Measurements from ENCODE around the gene PARD3B. TPM values are rescaled to one million over a fixed set of nuclear protein-coding genes. Genes with fewer than 3 reads are reported as not detected.

The PARD3B gene
- total RNA-seq, 2 donors from 2014 or later, result 14.7 to 25.0 TPM

DNA sequence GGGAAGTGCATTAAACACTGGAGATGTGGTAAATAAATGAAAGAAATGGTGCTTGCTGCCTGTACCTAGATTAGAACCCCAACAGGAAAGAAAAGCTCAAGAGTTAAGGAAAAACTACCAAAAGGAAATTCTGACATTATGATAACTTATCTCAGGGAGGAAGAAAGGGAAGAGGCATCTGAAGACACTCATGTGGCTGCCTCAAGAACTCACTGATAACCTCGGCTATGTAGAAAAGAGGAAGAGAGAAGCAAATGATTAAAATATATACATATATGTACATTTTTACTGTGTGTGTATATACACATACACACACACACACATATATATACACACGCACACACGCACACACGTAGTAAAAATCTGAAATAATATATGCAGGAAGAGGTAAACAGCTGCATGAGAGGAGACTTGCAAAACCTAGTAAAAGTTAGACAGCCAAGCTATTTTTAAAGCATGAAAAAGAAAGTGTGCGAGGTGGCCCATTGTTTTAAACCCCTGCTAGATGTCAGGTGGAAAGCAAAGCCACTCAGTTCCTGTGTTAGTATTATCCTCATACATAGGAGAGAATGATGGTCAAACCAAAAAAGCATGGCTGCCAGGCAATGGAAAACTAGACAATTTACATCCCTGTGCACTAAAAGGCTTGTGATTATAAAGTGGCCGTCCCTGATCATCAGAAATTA is 654.0 kb downstream of the PARD3B start:
- intact Hi-C loops (cut with DNase I), result no loop called here
- no peak overlapping the region for H3K4me3 ChIP-seq
- H3K27me3 ChIP-seq (replicated peaks; ENCODE audit: insufficient read depth), result no peaks in the 10 kb centered on the region
- DNase-seq (ENCODE audit: low spot score), result no peak
- H3K27ac ChIP-seq, result no peak overlapping the region
- no peaks in the 10 kb centered on the region for H3K9me3 ChIP-seq
- 90% methylated on average over 6 of the region's 6 CpGs for WGBS
- H3K4me1 ChIP-seq (replicated peaks), result no peaks in the 10 kb centered on the region
- TF ChIP-seq POLR2AphosphoS5 (IDR thresholded peaks at IDR 0.05), result no peak
- TF ChIP-seq, protein P1, sequence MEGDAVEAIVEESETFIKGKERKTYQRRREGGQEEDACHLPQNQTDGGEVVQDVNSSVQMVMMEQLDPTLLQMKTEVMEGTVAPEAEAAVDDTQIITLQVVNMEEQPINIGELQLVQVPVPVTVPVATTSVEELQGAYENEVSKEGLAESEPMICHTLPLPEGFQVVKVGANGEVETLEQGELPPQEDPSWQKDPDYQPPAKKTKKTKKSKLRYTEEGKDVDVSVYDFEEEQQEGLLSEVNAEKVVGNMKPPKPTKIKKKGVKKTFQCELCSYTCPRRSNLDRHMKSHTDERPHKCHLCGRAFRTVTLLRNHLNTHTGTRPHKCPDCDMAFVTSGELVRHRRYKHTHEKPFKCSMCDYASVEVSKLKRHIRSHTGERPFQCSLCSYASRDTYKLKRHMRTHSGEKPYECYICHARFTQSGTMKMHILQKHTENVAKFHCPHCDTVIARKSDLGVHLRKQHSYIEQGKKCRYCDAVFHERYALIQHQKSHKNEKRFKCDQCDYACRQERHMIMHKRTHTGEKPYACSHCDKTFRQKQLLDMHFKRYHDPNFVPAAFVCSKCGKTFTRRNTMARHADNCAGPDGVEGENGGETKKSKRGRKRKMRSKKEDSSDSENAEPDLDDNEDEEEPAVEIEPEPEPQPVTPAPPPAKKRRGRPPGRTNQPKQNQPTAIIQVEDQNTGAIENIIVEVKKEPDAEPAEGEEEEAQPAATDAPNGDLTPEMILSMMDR (IDR thresholded peaks at IDR 0.05), result no peak
- no peak for TF ChIP-seq POLR2A (IDR thresholded peaks at IDR 0.05)
- no peaks in the 10 kb centered on the region for H3K36me3 ChIP-seq

DNA sequence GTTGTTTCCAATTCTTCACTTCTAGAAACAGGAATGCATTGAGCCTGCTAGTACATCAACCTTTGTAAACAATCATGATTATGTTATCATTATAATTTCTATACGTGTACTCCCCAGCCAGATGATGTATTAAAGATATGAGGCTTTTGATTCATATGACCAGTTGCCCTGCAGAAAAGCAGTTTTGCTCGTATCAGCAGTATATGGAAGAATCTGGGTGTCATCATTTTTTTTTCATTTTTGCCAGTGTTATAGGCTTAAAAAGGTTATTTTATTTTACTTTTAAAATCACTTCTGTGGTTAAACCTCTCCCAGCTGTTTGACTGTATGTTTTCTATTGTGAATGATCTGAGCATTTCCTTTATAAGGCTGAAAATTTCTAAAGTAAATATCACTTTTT is 665.2 kb downstream of the PARD3B start:
- no peaks in the 10 kb centered on the region for H3K36me3 ChIP-seq
- H3K9me3 ChIP-seq, result no peaks in the 10 kb centered on the region
- H3K27me3 ChIP-seq (replicated peaks; ENCODE audit: insufficient read depth), result no peaks in the 10 kb centered on the region
- no peak overlapping the region for H3K27ac ChIP-seq
- intact Hi-C loops (cut with DNase I), result no loop called here
- H3K4me3 ChIP-seq, result no peak overlapping the region
- TF ChIP-seq, protein P1 (IDR thresholded peaks at IDR 0.05), result no peak
- TF ChIP-seq POLR2A (IDR thresholded peaks at IDR 0.05) (no peak), POLR2AphosphoS5 (IDR thresholded peaks at IDR 0.05) (no peak)
- no peak for DNase-seq (ENCODE audit: low spot score)
- 72% methylated on average over 2 of the region's 2 CpGs for WGBS
- no peaks in the 10 kb centered on the region for H3K4me1 ChIP-seq (replicated peaks)

DNA sequence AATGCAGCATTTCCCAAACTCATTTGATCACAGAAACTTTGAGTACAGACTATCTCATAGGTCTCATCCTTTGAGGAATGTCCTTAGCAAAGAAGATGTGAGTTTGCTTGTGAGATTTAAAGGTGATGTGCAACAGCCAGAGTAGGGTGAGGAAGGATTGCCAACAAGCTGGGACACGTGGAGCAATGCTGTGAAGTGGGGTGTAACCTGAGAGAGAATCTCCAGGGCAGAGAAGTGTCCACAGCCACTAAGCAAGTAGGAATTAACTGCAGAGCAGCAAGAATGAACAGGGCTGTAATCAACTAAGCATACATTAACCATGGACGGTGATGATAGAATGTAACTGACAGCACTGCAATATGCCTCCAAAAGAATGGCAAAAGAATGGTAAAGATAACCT is 667.1 kb downstream of the PARD3B start:
- Histone ChIP-seq H3K4me1 (replicated peaks) (no peaks in the 10 kb centered on the region), H3K27ac (no peak overlapping the region), H3K9me3 (no peaks in the 10 kb centered on the region), H3K27me3 (replicated peaks; ENCODE audit: insufficient read depth) (no peaks in the 10 kb centered on the region), H3K4me3 (no peak overlapping the region), H3K36me3 (no peaks in the 10 kb centered on the region)
- WGBS, result 63% methylated on average over 2 of the region's 2 CpGs
- intact Hi-C loops (cut with DNase I), result no loop called here
- TF ChIP-seq POLR2A (IDR thresholded peaks at IDR 0.05) (no peak), POLR2AphosphoS5 (IDR thresholded peaks at IDR 0.05) (no peak)
- TF ChIP-seq, protein P1 (IDR thresholded peaks at IDR 0.05), result no peak
- DNase-seq (ENCODE audit: low spot score), result no peak

DNA sequence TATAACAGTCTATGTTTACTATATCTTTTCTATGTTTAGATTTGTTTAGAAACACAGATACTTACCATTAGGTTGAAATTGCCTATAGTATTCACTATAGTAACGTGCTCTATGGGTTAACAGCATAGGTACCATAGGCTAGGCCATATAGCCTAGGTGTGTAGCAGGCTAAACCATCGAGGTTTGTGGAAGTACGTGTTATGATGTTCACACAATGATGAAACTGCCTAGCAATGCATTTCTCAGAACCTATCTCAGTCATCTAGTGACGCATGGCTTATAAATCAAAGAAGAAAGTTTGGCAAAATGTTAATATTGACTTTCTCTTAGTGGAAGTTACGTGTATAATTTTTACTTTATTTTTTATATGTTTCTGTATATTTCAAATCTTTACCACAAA is 670.8 kb downstream of the PARD3B start:
- no peaks in the 10 kb centered on the region for H3K36me3 ChIP-seq
- 63% methylated on average over 5 of the region's 5 CpGs for WGBS
- DNase-seq (ENCODE audit: low spot score), result no peak
- H3K4me3 ChIP-seq, result no peak overlapping the region
- H3K27me3 ChIP-seq (replicated peaks; ENCODE audit: insufficient read depth), result no peaks in the 10 kb centered on the region
- intact Hi-C loops (cut with DNase I), result no loop called here
- H3K9me3 ChIP-seq, result no peaks in the 10 kb centered on the region
- H3K4me1 ChIP-seq (replicated peaks), result no peaks in the 10 kb centered on the region
- no peak overlapping the region for H3K27ac ChIP-seq
- TF ChIP-seq, protein P1 (IDR thresholded peaks at IDR 0.05), result no peak
- TF ChIP-seq POLR2A (IDR thresholded peaks at IDR 0.05) (no peak), POLR2AphosphoS5 (IDR thresholded peaks at IDR 0.05) (no peak)

DNA sequence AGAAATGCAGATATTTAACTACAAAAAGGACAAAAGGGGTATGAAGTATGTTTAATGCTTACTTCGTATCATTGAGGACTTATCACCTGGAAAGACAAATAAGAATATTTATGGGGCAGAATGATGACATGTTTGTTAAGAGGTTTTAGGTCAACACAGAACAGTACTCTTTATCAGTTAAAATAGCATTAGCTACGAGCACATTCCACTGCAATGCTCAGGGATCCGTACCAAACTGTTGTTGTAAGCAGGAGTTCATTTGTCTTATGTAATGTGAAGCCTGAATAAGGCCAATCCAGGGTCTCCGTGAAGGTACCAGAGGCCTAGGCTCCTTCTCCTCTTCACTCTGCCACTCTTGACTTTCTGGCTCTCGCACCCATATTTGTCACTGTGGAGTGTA is 671.3 kb downstream of the PARD3B start:
- no peak for DNase-seq (ENCODE audit: low spot score)
- Histone ChIP-seq H3K36me3 (no peaks in the 10 kb centered on the region), H3K4me1 (replicated peaks) (no peaks in the 10 kb centered on the region), H3K9me3 (no peaks in the 10 kb centered on the region), H3K27ac (no peak overlapping the region), H3K4me3 (no peak overlapping the region), H3K27me3 (replicated peaks; ENCODE audit: insufficient read depth) (no peaks in the 10 kb centered on the region)
- WGBS, result 70% methylated on average over 5 of the region's 5 CpGs
- TF ChIP-seq POLR2A (IDR thresholded peaks at IDR 0.05) (no peak), POLR2AphosphoS5 (IDR thresholded peaks at IDR 0.05) (no peak)
- TF ChIP-seq, protein P1 (IDR thresholded peaks at IDR 0.05), result no peak
- intact Hi-C loops (cut with DNase I), result no loop called here

All from prostate gland (tissue), 2 donors.